Measurements from ENCODE around the gene SYNGR3. TPM values are rescaled to one million over a fixed set of nuclear protein-coding genes. Genes with fewer than 3 reads are reported as not detected.

Gene SYNGR3
- total and polyA plus RNA-seq, 2 of the 13 experiments (the other 11 are each of a cell fraction or from before 2014, with no cell fraction given) = 0.97 to 5.7 TPM

DNA sequence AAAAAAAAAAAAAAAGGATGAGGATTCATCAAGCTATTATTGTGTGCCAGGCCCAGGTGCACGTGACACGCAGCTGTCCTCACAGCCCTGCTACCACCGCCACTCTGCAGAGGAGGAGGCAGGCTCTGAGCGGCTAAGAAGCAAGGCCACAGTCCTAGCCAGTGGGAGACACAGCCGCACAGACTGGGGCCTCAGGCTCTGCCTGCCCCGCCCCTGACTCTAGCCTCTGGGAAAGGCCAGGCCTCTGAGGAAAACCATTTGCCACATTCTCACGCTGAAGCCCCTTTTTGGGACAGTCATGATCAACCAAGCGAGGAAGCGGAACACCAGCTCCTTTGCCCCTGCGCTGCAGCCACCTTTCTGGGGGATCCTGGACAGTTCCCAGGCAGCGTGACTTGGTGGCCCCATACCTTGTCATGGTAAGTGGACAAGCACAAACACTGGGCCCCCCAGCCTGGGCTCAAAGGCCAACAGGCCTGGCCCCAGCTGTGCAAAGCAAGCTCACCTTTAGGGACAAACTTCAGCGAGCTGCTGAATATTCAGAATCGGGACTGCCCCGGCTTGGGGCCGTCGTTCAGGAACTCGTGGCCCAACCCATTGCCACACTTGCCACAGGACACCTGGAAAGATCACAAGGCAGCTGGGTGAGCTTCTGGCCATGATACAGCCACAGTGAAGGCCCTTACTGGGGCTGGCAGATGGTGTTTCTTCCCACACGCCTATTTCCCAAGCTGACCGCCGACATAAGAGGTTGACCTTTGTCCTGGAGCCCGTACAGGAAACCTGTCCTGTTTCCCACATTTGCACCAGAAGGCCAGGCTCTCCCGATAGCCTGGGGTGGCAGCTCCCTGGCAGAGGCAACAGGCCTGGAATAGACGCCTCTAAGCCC lies 49.3 kb upstream of the SYNGR3 start (continued):
- TF ChIP-seq, protein P1, sequence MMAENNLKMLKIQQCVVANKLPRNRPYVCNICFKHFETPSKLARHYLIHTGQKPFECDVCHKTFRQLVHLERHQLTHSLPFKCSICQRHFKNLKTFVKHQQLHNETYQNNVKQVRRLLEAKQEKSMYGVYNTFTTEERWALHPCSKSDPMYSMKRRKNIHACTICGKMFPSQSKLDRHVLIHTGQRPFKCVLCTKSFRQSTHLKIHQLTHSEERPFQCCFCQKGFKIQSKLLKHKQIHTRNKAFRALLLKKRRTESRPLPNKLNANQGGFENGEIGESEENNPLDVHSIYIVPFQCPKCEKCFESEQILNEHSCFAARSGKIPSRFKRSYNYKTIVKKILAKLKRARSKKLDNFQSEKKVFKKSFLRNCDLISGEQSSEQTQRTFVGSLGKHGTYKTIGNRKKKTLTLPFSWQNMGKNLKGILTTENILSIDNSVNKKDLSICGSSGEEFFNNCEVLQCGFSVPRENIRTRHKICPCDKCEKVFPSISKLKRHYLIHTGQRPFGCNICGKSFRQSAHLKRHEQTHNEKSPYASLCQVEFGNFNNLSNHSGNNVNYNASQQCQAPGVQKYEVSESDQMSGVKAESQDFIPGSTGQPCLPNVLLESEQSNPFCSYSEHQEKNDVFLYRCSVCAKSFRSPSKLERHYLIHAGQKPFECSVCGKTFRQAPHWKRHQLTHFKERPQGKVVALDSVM (CRISPR knock-in tag; IDR thresholded peaks at IDR 0.05) = peak; percentile 30; the same call in 1 of the 2 replicates
- TF ChIP-seq NCOA2 (CRISPR knock-in tag; IDR thresholded peaks at IDR 0.05) (peak; percentile 78), SIX1 (CRISPR knock-in tag; IDR thresholded peaks at IDR 0.05; ENCODE audit: borderline replicate concordance) (peak; percentile 38; the same call in 1 of the 2 replicates), ZNF678 (CRISPR knock-in tag; IDR thresholded peaks at IDR 0.05) (no peak), PAWR (CRISPR knock-in tag; IDR thresholded peaks at IDR 0.05; ENCODE audit: borderline replicate concordance) (no peak), YEATS4 (CRISPR knock-in tag; IDR thresholded peaks at IDR 0.05; ENCODE audit: borderline replicate concordance) (peak; percentile 37; the same call in 1 of the 2 replicates), KDM2A (CRISPR knock-in tag; IDR thresholded peaks at IDR 0.05; ENCODE audit: borderline replicate concordance, low read depth) (peak; percentile 42; the same call in 1 of the 2 replicates), RBM22 (optimal IDR thresholded peaks at IDR 0.05; ENCODE audit: low read length) (peak; percentile 7), ZFP36L2 (CRISPR knock-in tag; IDR thresholded peaks at IDR 0.05) (0 out of 2 replicates have a peak, but pooled peaks have one; percentile 22), KDM3A (CRISPR knock-in tag; IDR thresholded peaks at IDR 0.05; ENCODE audit: low read depth) (peak; percentile 26; the same call in 1 of the 2 replicates), ARNT (IDR thresholded peaks at IDR 0.05) (no peak)
- TF ChIP-seq, protein P2, sequence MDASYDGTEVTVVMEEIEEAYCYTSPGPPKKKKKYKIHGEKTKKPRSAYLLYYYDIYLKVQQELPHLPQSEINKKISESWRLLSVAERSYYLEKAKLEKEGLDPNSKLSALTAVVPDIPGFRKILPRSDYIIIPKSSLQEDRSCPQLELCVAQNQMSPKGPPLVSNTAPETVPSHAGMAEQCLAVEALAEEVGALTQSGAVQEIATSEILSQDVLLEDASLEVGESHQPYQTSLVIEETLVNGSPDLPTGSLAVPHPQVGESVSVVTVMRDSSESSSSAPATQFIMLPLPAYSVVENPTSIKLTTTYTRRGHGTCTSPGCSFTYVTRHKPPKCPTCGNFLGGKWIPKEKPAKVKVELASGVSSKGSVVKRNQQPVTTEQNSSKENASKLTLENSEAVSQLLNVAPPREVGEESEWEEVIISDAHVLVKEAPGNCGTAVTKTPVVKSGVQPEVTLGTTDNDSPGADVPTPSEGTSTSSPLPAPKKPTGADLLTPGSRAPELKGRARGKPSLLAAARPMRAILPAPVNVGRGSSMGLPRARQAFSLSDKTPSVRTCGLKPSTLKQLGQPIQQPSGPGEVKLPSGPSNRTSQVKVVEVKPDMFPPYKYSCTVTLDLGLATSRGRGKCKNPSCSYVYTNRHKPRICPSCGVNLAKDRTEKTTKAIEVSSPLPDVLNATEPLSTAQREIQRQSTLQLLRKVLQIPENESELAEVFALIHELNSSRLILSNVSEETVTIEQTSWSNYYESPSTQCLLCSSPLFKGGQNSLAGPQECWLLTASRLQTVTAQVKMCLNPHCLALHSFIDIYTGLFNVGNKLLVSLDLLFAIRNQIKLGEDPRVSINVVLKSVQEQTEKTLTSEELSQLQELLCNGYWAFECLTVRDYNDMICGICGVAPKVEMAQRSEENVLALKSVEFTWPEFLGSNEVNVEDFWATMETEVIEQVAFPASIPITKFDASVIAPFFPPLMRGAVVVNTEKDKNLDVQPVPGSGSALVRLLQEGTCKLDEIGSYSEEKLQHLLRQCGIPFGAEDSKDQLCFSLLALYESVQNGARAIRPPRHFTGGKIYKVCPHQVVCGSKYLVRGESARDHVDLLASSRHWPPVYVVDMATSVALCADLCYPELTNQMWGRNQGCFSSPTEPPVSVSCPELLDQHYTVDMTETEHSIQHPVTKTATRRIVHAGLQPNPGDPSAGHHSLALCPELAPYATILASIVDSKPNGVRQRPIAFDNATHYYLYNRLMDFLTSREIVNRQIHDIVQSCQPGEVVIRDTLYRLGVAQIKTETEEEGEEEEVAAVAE (CRISPR knock-in tag; IDR thresholded peaks at IDR 0.05; ENCODE audit: borderline replicate concordance) = 0 out of 2 replicates have a peak, but pooled peaks have one; percentile 13
- TF ChIP-seq, protein P3, sequence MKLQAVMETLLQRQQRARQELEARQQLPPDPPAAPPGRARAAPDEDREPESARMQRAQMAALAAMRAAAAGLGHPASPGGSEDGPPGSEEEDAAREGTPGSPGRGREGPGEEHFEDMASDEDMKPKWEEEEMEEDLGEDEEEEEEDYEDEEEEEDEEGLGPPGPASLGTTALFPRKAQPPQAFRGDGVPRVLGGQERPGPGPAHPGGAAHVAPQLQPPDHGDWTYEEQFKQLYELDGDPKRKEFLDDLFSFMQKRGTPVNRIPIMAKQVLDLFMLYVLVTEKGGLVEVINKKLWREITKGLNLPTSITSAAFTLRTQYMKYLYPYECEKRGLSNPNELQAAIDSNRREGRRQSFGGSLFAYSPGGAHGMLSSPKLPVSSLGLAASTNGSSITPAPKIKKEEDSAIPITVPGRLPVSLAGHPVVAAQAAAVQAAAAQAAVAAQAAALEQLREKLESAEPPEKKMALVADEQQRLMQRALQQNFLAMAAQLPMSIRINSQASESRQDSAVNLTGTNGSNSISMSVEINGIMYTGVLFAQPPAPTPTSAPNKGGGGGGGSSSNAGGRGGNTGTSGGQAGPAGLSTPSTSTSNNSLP (IDR thresholded peaks at IDR 0.05; ENCODE audit: low read depth, low read length) = no peak
- TF ChIP-seq, protein P4, sequence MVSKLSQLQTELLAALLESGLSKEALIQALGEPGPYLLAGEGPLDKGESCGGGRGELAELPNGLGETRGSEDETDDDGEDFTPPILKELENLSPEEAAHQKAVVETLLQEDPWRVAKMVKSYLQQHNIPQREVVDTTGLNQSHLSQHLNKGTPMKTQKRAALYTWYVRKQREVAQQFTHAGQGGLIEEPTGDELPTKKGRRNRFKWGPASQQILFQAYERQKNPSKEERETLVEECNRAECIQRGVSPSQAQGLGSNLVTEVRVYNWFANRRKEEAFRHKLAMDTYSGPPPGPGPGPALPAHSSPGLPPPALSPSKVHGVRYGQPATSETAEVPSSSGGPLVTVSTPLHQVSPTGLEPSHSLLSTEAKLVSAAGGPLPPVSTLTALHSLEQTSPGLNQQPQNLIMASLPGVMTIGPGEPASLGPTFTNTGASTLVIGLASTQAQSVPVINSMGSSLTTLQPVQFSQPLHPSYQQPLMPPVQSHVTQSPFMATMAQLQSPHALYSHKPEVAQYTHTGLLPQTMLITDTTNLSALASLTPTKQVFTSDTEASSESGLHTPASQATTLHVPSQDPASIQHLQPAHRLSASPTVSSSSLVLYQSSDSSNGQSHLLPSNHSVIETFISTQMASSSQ (IDR thresholded peaks at IDR 0.05; ENCODE audit: low read depth) = peak; percentile 75; the same call in 1 of the 2 replicates
- TF ChIP-seq, protein P4 (CRISPR knock-in tag; IDR thresholded peaks at IDR 0.05; ENCODE audit: borderline replicate concordance) = peak; percentile 78; the same call in 1 of the 2 replicates

Measured in HepG2 (cell line).